Measurements from ENCODE around the gene CT55.
"Not testable (repeated sequence)": the region's sequence is repeated elsewhere in the genome, so short reads cannot be mapped to it uniquely, and the experiment has no call there.

CT55 gene

GRCh38 chrX:135170877-135171519 is at the start of gene CT55:
CT55 (minus strand) TSS chrX:135171398; CDS start chrX:135171171, 227 bp downstream.
- DNase-seq (ENCODE audit: low spot score): no peak

GRCh38 chrX:135213200-135213844 is 42.1 kb upstream of the CT55 start:
- no peak for DNase-seq (ENCODE audit: low spot score)

GRCh38 chrX:135206427-135206826 is 35.2 kb upstream of the CT55 start:
- DNase-seq (ENCODE audit: low spot score): not testable (repeated sequence)

- no peak for DNase-seq (ENCODE audit: low spot score)
Measured at GRCh38 chrX:135200297-135200696, 29.1 kb upstream of the CT55 start.

- no peak for DNase-seq (ENCODE audit: low spot score)
Measured at GRCh38 chrX:135194684-135195083, 23.5 kb upstream of the CT55 start.

GRCh38 chrX:135193740-135194139 is 22.5 kb upstream of the CT55 start:
- no peak for DNase-seq (ENCODE audit: low spot score)

- no peak for DNase-seq (ENCODE audit: low spot score)
Measured at GRCh38 chrX:135191838-135192237, 20.6 kb upstream of the CT55 start.

- DNase-seq (ENCODE audit: low spot score): peak; percentile 59
Measured at GRCh38 chrX:135185795-135186443, 14.7 kb upstream of the CT55 start.

- DNase-seq (ENCODE audit: low spot score): no peak
Measured at GRCh38 chrX:135178636-135179035, 7.4 kb upstream of the CT55 start.

GRCh38 chrX:135170468-135170867 is 730 bp downstream of the CT55 start:
- DNase-seq (ENCODE audit: low spot score): no peak

GRCh38 chrX:135169534-135169933 is 1.7 kb downstream of the CT55 start:
- not testable (repeated sequence) for DNase-seq (ENCODE audit: low spot score)

- DNase-seq (ENCODE audit: low spot score): no peak
Measured at GRCh38 chrX:135168486-135168885, 2.7 kb downstream of the CT55 start.

- DNase-seq (ENCODE audit: low spot score): not testable (repeated sequence)
Measured at GRCh38 chrX:135154688-135155087, 16.5 kb downstream of the CT55 start.

GRCh38 chrX:135126145-135126544 is 45.1 kb downstream of the CT55 start:
- DNase-seq (ENCODE audit: low spot score): not testable (repeated sequence)

- not testable (repeated sequence) for DNase-seq (ENCODE audit: low spot score)
Measured at GRCh38 chrX:135120056-135120576, 51.1 kb downstream of the CT55 start, which contains the start of gene ETDB. ETDB (minus strand) TSS chrX:135120526; CDS start chrX:135119261, 1,265 bp downstream.

GRCh38 chrX:135116064-135116463 is 55.1 kb downstream of the CT55 start:
- DNase-seq (ENCODE audit: low spot score): not testable (repeated sequence)

GRCh38 chrX:135114392-135114791 is 56.8 kb downstream of the CT55 start:
- no peak for DNase-seq (ENCODE audit: low spot score)

- no peak for DNase-seq (ENCODE audit: low spot score)
Measured at GRCh38 chrX:135112743-135113142, 58.5 kb downstream of the CT55 start.

- DNase-seq (ENCODE audit: low spot score): peak; percentile 30
Measured at GRCh38 chrX:135112096-135112729, 59.0 kb downstream of the CT55 start.

GRCh38 chrX:135109554-135109953 is 61.6 kb downstream of the CT55 start:
- no peak for DNase-seq (ENCODE audit: low spot score)
